Chondrocyte (in vitro differentiated cells): Measurements from ENCODE around the gene GALNT9. TPM values are rescaled to one million over a fixed set of nuclear protein-coding genes. Genes with fewer than 3 reads are reported as not detected.
A peak's percentile ranks its signal among the peaks of the same experiment; 100 is the strongest.

Source experiments
- DNase-seq: peaks from one replicate; pipeline ENCODE4 v3.0.0; 2021; ENCODE audit warnings: mixed read lengths, low spot score
- H3K27ac Mint-ChIP-seq: one replicate; pipeline ENCODE4 v1.8.0; 2021; ENCODE audit warnings: mild to moderate bottlenecking, moderate library complexity, mixed read lengths; ENCODE audit not compliant: unreplicated experiment
- H3K27me3 Mint-ChIP-seq: 2 replicates; pipeline ENCODE4 v1.8.0; 2021; ENCODE audit warnings: low read depth, mixed read lengths
- H3K36me3 Mint-ChIP-seq: 2 replicates; pipeline ENCODE4 v1.8.0; 2021; ENCODE audit warnings: low read depth, mixed read lengths
- H3K4me1 Mint-ChIP-seq: 2 replicates; pipeline ENCODE4 v1.8.0; 2021; ENCODE audit warnings: low read depth, mild to moderate bottlenecking, mixed read lengths
- H3K4me3 Mint-ChIP-seq: one replicate; pipeline ENCODE4 v1.8.0; 2021; ENCODE audit warnings: mild to moderate bottlenecking, moderate library complexity, mixed read lengths; ENCODE audit not compliant: unreplicated experiment
- H3K9me3 Mint-ChIP-seq: 2 replicates; pipeline ENCODE4 v1.8.0; 2021; ENCODE audit warnings: low read depth, mixed read lengths
- total RNA-seq: library from RNA; stranded (reverse); gene quantifications from 3 replicates; pipeline ENCODE4 v1.2.1, GENCODE V29; 2021
- TF ChIP-seq, protein P1 (sequence below): fragments of 200-600 bp; sonication (generic); IDR thresholded peaks from 2 replicates; pipeline ENCODE4 v1.5.0; 2021; ENCODE audit warnings: antibody characterized with exemption, mild to moderate bottlenecking, moderate library complexity

GALNT9 gene
- total RNA-seq, 1 donor from 2014 or later = not detected

DNA sequence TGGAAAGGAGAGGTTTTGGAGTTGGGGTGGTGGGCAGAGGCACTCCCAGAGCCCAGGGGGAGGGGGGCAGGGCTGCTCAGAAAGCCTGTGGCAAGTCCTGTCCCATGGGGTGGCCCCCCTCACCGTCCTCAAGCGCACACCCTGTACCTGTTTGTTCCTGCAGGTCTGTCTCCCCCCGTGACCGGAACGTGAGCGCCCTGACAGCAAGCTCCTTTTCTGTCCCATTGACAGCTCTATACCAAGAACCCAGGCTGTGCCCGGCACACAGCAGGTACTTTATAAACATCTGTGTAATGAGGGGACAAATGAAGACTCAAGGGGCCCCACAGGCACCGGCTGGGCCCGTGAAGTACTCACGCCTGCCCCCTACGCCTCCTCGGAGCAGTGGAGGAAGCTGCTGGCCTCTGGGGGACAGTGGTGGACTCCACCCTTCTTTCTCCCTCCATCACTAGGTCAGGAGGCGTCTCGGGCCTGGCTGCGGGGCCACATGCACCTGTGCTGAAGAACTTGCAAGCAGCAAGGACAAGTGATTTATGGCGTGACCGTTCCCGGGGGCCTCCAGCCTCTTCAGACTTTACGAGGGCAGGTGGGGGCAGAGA, 65.8 kb downstream of the GALNT9 start:
- TF ChIP-seq, protein P1, sequence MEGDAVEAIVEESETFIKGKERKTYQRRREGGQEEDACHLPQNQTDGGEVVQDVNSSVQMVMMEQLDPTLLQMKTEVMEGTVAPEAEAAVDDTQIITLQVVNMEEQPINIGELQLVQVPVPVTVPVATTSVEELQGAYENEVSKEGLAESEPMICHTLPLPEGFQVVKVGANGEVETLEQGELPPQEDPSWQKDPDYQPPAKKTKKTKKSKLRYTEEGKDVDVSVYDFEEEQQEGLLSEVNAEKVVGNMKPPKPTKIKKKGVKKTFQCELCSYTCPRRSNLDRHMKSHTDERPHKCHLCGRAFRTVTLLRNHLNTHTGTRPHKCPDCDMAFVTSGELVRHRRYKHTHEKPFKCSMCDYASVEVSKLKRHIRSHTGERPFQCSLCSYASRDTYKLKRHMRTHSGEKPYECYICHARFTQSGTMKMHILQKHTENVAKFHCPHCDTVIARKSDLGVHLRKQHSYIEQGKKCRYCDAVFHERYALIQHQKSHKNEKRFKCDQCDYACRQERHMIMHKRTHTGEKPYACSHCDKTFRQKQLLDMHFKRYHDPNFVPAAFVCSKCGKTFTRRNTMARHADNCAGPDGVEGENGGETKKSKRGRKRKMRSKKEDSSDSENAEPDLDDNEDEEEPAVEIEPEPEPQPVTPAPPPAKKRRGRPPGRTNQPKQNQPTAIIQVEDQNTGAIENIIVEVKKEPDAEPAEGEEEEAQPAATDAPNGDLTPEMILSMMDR = no peak
- no peak overlapping the region for H3K4me3 Mint-ChIP-seq
- H3K4me1 Mint-ChIP-seq = peaks cover 5% of the 10 kb centered on the region
- no peak overlapping the region for H3K27ac Mint-ChIP-seq
- H3K27me3 Mint-ChIP-seq = peaks cover 32% of the 10 kb centered on the region
- H3K36me3 Mint-ChIP-seq = no peaks in the 10 kb centered on the region
- DNase-seq = peak; percentile 86
- H3K9me3 Mint-ChIP-seq = no peaks in the 10 kb centered on the region

DNA sequence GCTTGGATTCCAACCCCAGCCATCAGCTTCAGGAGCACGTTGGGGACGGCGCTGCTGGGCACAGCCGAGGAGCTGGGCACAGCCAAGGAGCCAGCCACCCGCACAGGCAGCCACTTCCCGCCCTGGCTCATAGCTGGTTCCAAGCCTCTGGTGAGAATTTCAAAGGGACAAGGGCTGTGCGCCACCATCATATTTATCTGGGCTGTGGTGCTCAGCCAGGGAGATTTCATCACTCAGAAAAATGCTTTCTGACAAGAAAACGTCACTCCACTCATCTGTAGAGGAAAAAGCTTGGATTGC, 66.4 kb downstream of the GALNT9 start:
- Mint-ChIP-seq H3K9me3 (no peaks in the 10 kb centered on the region), H3K27ac (no peak overlapping the region), H3K27me3 (peaks cover 36% of the 10 kb centered on the region), H3K4me1 (peaks cover 5% of the 10 kb centered on the region), H3K4me3 (no peak overlapping the region), H3K36me3 (no peaks in the 10 kb centered on the region)
- no peak for DNase-seq
- TF ChIP-seq, protein P1 = no peak

DNA sequence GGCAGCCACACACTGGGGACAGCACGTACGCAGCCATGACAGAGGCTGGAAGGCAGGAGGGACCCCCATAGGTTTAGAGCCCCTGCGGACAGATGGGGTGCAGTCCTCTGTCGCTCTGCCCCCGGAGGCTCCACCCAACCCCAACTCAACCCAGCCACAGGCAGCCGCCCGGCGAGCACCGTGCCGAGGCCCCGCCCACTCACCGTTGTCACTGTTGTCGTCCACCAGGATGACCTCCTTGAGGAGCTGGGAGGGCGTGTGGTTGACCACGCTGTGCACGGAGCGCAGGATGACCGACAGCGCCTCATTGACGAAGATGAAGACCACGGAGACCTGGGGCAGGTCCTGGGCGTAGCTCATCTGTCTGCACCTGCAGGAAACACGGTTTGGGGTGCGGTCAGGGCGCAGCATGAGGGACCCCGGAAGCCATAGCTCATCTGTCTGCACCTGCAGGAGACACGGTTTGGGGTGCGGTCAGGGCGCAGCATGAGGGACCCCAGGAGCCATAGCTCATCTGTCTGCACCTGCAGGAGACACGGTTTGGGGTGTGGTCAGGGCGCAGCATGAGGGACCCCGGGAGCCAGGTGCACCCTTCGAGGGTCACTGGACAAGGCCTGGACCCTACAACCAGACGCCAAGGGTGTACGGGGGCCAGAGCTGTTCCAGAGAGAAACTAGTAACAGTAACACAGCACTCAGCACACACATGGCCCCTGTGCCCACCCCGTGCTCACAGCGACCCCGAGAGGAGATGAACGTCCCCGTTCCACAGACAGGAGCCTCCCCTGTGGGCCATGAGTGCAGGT, 66.9 kb downstream of the GALNT9 start:
- H3K36me3 Mint-ChIP-seq = no peaks in the 10 kb centered on the region
- no peak overlapping the region for H3K4me3 Mint-ChIP-seq
- TF ChIP-seq, protein P1 = no peak
- H3K27ac Mint-ChIP-seq = no peak overlapping the region
- H3K4me1 Mint-ChIP-seq = peaks cover 5% of the 10 kb centered on the region
- H3K9me3 Mint-ChIP-seq = no peaks in the 10 kb centered on the region
- DNase-seq = peak; percentile 75
- peaks cover 36% of the 10 kb centered on the region for H3K27me3 Mint-ChIP-seq

DNA sequence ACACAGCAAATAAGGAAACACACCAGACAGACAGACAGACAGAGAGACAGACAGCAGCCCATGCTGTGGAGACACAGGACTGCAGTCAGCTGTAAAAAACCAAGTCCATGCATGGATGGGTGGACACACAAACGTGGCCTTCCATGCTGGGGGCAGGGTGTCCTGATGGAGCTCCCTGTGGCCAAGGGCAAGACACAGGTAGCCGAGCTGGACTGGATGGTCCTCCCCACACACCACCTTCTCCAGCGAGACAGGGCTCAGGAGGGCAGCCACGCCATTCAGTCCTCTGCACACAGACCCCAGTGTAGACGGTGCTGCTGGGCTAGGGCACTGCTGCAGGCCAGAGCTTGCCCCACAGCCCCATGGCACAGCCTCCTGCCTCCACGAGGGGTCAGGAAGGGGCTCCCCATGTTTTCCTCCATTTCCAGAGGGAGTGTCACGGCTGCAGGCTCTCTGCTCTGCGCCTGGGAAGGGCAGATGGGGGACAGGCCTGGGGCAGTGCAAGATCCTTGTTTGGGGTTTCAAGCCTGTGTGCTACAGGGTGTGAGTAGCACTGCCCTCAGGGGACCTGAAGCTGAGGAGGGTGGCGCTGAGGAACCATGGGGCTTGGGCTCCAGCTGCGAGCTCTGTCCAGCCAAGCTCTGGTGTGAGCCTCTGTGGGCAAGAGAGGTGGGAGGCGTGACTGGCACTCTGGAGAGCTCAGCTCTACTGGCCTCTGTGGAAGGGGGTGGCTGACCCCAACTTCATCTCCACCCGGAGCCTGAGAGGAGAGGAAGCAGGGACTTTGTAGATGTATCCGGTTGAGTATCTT, 67.9 kb downstream of the GALNT9 start:
- no peak overlapping the region for H3K27ac Mint-ChIP-seq
- DNase-seq = peak; percentile 83
- no peaks in the 10 kb centered on the region for H3K9me3 Mint-ChIP-seq
- no peak overlapping the region for H3K4me3 Mint-ChIP-seq
- peaks cover 31% of the 10 kb centered on the region for H3K27me3 Mint-ChIP-seq
- H3K36me3 Mint-ChIP-seq = no peaks in the 10 kb centered on the region
- TF ChIP-seq, protein P1 = no peak
- peaks cover 5% of the 10 kb centered on the region for H3K4me1 Mint-ChIP-seq

DNA sequence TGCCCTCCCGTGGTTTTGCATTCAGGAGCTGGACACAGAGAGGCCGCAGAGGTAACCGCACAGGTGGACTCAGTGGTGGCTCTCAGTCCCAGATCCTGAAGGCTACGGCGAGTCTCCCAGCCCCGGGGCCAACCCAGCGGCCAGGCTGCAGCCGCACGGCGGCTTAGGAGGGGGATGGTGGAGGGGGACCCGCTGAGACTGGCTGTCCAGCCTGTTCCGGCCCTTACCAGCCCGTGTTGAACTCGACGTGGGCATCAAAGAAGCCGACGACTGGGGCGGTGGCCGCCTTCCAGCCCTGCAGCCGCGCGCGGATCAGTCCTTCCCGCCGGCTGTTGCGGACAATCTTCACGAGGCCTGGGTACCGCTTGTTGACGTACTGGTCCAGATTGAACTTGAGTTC, 68.7 kb downstream of the GALNT9 start:
- Mint-ChIP-seq H3K27me3 (peaks cover 32% of the 10 kb centered on the region), H3K27ac (no peak overlapping the region), H3K4me3 (no peak overlapping the region), H3K9me3 (no peaks in the 10 kb centered on the region), H3K36me3 (no peaks in the 10 kb centered on the region), H3K4me1 (peaks cover 5% of the 10 kb centered on the region)
- peak; percentile 88 for DNase-seq
- TF ChIP-seq, protein P1 = no peak
